GM23248 (cell line): Measurements from ENCODE around the gene SUSD6.

Source experiments
- EZH2 ChIP-seq: fragments of 200-600 bp; sonication (generic); IDR thresholded peaks from 2 replicates; pipeline ENCODE4 v1.6.1; 2018; ENCODE audit warnings: antibody characterized with exemption, mild to moderate bottlenecking; ENCODE audit not compliant: insufficient read depth, poor library complexity, severe bottlenecking
- EZH2phosphoT487 ChIP-seq: fragments of 200-600 bp; sonication (generic); IDR thresholded peaks from 2 replicates; pipeline ENCODE4 v1.6.1; 2018; ENCODE audit warnings: antibody characterized with exemption, moderate library complexity, mild to moderate bottlenecking, low read depth; ENCODE audit not compliant: insufficient read depth

GRCh38 chr14:69620981-69621380 lies 9.6 kb downstream of the SUSD6 start:
- TF ChIP-seq EZH2 = no peak
- TF ChIP-seq EZH2phosphoT487 = no peak
